HG02852 (cell line): Measurements from ENCODE around the gene RALGAPA2.
A peak's percentile ranks its signal among the peaks of the same experiment; 100 is the strongest.

Source experiments
- ATAC-seq: cut with Tn5 transposase; IDR thresholded peaks from one replicate; pipeline ENCODE4 v1.9.1; 2021; ENCODE audit warnings: mild to moderate bottlenecking, moderate library complexity; ENCODE audit not compliant: unreplicated experiment

RALGAPA2 gene

DNA sequence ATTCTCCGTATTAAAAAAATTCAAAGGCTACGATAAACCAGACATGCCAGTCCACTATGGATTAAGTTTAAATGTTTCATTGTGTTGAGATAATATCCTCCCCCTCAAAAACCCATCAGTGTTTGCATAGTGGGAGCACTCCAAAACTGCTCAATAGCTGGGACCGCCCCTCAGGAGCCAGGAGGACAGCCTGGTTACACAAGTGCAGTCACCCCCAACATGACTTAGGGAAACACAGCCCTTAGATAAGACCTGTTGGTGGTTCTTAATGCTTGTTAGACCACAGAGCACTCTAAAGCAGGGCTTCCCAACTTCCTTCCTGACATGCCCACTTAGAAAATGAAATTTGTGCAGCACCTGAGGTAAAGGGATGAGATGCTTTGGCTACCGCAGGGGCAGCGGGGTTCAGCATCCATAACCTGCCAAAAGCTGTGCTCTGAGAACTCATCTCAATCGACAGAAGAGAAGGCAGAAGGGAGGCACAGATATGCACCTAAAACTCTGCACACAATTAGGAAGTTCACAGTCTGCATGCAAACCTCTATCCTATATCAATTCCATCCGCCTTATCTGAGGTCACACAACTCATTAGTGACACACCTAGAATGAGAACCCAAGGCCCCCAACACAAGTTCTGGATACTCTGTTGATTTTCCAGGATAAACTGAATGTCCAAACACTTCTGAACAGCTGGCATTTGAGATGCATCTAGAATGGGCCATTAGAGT, 74.3 kb downstream of the RALGAPA2 start:
- no peak for ATAC-seq

DNA sequence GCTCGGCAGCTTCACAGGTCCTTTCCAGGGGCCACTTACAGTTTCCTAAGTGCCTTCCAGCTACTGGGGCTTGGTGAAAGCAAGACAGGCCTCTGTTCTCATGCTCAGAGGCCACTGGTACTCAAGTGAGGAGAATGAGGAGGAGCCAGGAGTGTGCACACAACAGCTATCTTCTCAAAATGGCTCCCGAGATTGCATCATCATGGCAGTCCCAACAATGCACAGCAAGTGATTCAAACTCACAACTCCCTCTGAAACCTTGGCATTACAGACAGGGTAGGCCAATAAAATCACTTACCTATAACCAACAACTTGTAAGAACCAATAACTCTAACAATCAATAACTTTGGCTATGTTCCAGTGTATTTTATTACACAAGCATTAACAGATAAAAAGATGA, 77.4 kb downstream of the RALGAPA2 start:
- no peak for ATAC-seq

DNA sequence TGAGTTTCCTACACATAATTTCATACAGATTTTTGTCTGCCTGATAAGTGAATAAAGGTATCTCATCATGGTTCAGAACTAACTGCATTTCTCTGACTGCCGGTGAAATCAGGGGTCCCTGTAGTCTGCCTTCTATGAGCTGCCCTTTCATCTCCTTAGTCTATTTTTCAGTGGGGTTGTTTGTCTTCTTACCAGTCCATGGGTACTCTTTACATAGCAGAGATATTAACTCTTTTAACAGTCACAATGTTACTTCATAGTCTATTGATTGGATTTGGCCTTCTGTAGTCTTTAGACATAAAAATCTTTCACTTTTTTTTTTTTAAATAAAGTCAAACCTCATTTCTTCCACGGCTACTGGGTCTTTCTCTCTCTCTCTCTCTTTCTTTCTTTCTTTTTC, 79.8 kb downstream of the RALGAPA2 start:
- no peak for ATAC-seq

DNA sequence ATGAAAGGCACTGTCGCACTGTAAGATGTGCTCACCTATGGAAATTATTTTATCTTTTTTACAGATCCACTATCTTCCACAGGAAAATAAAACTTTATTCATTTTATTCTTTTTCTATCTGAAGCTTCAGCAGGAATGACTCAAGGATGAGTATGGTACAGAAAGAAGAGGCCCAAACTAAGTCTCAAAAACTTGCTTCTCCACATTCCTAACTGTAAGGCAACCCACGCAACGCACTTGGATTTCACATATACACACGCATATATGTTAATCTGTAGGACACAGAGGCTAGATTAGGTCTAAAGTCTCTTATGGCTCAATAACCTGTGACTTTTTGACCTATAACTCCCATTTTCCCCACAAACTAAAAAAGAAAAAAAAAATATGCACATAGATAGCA, 81.9 kb downstream of the RALGAPA2 start:
- no peak for ATAC-seq

DNA sequence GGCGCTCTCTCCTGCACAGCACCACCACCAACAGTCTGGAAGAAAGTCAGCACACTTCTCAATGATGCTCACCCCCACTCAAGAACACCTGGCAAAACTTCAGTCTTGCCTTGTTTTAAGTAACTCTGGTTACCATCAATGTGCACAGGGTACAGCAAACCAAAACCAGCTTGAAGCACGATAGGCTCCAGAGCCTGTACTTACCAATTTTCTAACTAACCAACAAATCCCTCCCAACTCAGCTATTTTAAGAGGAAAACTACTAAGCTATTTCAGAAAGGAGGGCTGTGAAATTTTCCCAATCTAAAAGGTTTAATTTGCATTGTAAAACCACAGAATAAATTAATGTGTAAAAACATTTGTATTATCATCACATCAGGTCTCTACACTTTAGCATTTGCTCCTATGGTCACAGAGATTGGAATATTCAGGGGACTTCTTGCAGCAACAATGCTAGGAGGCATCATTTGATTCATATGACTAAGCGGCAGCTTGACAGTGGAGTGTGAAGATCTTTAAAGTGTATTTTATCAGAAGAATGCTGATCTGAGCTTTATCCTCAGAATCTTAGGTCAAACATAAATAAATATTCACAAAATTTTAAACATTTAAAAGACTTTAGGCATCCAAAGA, 82.8 kb downstream of the RALGAPA2 start:
- no peak for ATAC-seq

DNA sequence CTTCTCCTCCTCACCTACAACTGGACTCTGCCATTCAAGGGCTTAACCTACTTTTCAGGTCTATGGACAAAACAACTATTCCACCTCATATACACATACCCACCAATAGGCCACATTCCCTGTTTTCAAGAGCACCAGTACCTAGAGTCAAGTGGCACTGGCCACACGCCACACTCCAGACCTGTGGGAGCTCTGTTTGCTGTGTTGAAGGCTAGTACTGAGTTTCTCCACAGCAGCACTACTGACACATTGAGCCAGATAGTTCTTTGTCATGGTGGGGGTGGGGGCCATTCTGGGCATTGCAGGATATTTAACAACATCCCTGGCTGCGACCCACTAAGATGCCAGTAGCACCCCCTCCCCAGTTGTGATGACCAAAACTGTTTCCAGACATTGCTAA, 84.1 kb downstream of the RALGAPA2 start:
- no peak for ATAC-seq

DNA sequence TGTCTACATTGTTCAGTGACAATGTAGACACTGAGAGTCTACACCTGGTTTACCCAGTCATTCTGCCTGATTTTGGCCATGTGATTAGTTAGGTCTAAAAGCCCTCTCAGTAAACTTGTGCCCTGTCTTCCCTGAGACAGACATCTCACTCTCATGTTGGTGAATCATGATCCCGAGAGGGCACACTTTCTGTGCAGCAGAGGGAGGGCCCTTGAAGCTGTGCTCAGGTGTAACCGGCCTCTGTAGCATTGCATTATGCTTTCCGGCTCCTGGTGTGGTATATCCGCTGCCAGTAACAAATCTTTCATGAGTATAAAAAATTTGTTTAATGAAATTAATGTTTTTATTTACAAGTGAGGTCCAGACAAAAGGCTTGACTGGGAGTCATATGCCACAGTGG, 85.0 kb downstream of the RALGAPA2 start:
- no peak for ATAC-seq

DNA sequence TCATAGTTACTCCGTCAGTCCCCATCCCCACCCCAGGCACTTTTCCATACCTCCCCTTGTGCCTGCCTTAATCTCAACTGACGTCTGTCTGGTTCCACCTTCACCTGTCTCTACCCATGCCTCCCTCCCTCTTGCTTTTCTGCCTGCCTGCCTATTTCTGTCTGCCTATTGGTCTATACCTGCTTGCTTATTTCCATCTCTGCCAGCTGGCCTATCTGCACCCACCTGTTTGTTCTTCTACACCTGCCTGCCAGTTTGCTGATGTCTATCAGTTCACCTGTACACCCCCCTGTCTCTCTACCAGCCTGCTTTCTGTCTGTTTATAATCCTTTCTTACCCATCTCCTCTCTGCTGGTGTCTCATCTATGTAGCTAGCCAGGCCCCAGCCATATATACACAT, 87.5 kb downstream of the RALGAPA2 start:
- no peak for ATAC-seq

DNA sequence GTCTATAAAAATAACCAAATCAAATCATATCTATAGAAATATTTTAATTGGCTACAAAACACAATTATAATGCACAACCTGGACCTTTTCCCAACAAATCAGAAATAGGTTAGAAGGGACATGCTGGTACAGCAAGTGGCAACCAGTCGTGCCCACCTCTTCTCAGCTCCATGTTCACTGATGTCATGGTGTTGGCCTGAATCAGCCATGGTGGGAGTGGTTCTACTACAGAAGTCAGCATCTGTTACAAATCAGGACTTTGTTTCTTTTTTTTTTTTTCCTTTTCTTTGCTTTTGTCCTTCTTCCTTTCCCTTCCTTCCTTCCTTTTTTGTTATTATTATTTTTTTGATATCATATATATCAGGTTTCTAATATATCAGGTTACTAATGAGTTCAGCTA, 91.2 kb downstream of the RALGAPA2 start:
- no peak for ATAC-seq

DNA sequence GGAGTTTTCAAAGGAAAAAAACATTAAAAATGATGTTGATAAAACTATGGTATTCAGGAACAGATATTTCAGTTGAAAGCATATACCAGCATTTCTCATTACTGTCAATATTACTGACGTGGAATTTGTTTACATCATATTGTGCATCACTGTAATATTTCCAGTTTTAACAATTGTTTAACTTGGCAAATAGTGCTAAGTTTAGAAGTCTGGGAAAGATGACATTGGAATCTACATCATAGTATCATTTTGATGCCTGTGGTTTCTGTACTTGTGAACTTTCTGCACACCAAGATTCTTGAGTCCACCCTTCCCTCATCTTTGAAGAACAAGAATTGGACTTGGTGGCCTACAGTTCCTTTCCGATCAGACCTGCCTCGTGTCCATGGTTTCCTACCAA, 98.1 kb downstream of the RALGAPA2 start:
- ATAC-seq = no peak

DNA sequence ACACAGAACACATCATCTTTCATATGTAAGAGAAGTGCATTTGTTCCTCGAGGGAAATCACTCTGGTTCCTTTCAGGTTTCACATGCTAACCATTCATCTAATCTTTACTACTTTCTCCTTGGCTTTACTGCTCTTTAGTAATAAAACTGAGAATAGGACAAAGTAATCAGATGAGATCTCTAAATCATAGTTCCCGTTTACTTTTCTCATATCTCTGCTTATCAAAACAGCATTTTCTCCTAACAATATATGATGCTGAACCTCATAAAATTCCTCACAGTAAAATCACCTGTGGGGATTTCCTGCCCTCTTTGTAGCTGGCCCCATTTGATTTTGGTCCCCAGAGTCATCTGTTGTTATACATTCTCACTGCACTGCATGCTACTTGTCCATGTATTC, 100.2 kb downstream of the RALGAPA2 start:
- ATAC-seq = no peak

DNA sequence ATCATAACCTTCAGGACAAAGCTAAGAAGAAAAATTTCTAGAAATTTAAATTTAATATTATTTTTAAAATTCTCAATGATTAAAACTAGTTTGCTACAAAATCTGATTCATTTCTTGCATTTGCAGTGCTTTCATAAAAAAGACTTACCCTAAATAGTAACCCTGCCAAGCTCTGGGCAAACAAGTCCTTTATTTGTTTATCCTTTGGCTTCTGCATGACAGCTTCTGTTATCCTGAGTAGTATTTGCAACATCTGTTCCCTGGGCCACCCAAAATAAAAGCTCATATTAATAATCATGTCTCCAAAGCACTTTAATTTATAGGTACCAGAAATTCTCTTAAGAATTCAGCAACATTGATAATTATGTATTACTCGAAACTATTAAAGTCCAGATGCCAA, 101.3 kb downstream of the RALGAPA2 start:
- ATAC-seq = no peak

DNA sequence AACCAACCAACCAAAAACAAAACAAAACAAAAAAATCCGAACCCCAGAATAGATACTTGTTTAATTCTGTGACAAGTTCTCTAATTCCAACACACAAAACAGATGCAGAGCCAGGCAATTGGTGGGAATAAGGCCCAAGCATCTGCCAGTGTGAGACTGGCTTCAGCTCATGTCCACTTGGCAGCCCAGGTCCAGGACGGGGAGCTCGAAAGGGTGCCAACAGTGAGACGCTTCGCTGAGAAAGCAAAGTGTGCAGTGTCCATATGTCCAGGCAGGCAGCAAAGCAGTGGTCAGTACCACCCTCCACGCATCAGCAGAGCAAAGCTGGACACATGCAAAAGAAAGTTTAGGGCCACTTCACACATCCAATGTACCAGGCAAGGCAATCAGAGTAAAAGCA, 102.9 kb downstream of the RALGAPA2 start:
- no peak for ATAC-seq

DNA sequence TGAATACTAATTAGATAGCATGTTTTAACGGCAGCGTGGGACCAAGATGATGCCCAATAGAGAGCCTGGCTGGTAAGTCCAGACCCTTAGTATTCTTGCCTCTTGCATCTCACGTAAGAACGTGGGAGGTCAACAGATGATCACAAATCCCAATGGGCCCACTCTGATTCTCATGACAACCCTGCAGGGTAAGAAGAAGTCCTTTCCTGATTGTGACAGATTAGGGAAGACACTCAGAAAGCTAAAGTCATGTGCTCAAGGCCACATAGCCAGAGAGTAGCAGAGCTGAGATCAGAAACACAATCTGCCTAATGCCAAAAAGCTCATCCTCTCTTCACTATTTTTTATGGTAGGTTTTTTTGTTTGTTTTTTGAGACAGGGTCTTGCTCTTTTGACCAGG, 103.8 kb downstream of the RALGAPA2 start:
- ATAC-seq = no peak

DNA sequence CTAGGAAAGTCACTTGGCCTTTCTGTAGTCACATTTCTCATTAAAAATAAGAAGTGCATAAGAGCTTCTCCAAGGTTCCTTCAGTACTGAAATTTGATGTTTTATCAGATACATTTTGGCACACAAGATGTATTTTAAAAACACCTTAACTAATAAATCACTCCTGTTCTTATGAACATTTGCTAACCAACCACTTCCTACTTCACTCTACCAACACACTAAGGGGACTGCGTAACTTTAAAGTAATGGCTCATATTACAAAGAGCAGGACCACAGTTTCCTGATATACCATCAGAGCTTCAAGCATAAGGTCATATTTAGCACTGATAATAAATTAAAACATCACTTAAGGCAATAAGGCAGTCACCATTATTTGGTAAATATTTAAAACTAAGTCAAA, 104.4 kb downstream of the RALGAPA2 start:
- no peak for ATAC-seq

DNA sequence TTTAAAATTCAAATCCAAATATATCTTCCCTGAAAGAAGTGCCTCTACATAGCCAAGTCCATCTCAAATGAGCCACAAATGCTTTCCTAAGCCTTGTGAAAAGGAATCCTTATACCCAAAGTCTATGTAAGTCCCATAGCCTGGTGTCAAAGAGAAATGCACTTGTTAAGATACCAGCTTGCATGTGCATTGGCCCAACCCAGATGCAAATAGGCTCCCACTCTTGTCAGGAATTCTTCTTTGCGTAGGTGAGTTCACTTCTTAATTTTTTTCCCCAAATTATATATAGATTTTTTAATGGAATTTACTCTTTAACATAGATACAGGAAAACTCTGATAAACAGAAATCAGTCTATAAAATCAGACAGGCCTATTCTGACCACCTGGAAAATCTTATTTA, 105.6 kb downstream of the RALGAPA2 start:
- no peak for ATAC-seq

DNA sequence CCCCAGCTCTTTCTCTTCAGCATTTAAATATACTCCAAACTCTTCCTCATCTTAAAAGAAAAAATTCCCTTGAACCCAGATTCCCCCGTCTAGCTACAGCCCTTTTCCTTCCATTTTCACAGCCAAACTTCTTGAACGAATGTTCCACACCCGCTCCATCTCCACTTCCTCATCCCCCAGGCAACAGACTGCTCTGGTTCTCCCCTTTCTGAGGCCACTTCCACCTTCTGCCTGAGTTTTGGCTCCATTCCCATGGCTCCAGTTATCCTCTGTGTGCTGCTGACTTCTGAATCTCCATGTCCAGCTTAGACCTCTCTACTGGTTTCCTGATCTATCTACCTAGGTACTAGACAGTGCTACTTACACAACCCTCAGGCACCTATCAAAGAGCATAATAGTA, 106.4 kb downstream of the RALGAPA2 start:
- ATAC-seq = no peak

DNA sequence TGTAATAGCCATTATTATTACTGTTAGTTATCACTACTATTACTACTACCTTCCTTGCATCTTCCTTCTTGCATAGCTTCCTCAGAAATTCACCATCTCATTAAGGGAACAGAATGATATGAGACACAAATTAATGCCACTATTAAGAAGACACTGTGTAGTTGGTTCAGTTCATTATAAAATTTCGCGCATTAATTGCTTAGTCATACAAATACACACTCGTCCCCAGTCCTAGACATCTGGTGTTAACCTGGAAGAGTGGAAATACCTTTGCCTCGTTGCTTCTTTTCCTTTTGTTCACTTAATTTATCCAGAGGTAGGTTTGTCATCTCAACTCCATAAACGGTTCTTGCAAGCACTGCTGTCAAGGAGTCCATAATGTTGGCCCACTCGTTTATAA, 107.5 kb downstream of the RALGAPA2 start:
- ATAC-seq = no peak

DNA sequence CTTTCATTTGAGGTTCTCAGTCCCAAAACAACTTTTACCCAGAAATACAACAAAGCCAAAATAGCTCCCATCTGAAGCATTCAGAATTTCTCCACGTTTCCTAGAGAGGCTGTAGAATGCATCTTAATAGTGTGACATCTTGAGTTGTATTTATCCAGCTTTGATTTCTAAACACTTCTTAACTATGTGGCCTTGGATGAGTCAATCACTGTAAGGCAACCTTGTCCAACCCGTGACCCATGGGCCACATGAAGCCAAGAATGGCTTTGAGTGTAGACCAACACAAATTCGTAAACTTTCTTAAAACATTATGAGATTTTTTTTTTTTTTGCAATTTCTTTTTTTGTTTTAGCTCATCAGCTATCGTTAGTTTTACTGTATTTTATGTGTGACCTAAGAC, 108.1 kb downstream of the RALGAPA2 start:
- ATAC-seq = no peak

DNA sequence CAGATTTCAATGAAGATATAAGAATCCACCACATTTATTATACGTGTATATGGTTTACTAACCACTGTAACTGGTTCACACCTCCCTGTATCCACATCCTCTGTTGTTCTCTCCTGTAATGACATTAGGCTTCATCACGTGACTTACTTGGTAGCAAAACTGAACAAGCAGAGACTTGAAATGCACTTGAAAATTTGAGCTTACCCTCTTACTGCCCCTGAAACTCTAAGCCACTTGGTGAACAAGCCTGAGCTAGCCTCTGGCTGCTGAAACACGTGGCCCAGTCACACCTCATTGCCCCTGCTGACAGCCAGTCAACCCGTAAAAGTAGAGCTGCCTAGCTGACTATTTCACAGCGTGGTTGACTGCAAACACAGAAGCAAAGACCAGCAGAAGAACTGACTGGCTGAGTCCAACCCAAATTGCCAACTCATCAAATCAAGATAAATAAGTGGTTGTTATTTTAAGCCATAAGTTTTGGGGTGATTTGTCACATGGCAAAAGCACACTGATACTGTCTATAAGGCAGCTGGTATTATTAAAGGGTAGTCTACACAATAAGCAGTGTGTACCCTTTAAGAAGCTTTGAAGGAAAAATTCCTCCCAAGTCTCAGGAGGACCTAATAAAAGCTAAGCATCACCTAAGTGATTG, 109.0 kb downstream of the RALGAPA2 start:
- peak; percentile 99 for ATAC-seq

DNA sequence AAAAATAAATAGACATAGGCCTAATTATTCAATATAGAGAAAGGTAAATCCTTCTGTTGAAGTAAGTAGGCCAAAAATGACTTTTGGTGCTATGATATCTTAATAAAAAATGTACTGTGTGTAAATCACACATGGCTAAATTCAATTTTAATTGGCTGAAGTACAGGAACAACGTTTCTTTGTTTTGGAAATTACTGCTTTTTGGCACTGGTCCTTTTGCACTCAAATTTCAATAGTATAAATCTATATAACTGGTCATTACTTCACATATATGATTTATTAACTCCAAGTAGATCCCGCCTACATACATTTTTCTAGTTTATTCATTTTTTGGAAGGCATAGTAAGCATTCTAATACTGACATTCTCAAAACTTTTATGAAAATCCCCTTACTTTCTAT, 114.5 kb downstream of the RALGAPA2 start:
- ATAC-seq = no peak

DNA sequence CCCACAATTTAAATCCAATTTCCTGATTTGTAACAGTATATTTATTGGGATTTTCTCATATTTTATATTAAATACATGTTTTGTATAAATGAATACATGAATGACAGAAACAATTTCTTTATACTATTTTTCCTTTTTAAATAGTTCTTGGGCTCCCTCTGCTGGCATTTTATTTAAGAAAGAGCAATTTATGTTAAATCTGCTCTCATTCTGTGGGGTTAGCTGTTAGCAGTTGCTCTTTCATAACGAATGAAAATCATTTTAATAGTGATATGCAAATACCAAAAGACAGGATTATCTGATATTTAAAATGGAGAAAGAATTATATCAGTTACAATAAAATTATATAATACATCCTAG, 118.3 kb downstream of the RALGAPA2 start:
- ATAC-seq = no peak
